A549 (cell line): ENCODE data around the gene WT1. TPM values are rescaled to one million over a fixed set of nuclear protein-coding genes. Genes with fewer than 3 reads are reported as not detected.
A peak's percentile ranks its signal among the peaks of the same experiment; 100 is the strongest.

Experiments used
- ATAC-seq, 2 experiments: fragments of 200-7000 bp in 1 of 2; fragments of >200 bp in 1 of 2; cut with Nextera tagmentation in 1 of 2; cut with Tn5 transposase in 1 of 2; 3 replicates each; pipeline versions ENCODE4 v1.8.0 to v1.9.1; 2018 to 2020; ENCODE audit warnings: mild to moderate bottlenecking in 1 of 2, moderate library complexity in 1 of 2
- CTCF ChIA-PET: fragments of 300-600 bp; sonication (Branson Sonifier 250); formaldehyde crosslinking; extraction: SDS; loops from one replicate; lab custom pipeline; 2021; ENCODE audit warnings: antibody characterized with exemption, inconsistent platforms; lab: Yijun Ruan, JAX
- POLR2A ChIA-PET: fragments of 350-600 bp; formaldehyde crosslinking; extraction: SDS; loops from one replicate; lab custom pipeline; 2021; ENCODE audit warnings: antibody characterized with exemption, inconsistent platforms; lab: Yijun Ruan, JAX
- DNase-seq, 2 experiments: peaks; one replicate each; pipeline versions ENCODE4 v3.0.0 to v3.0.0-alpha.2; 2011 to 2016; ENCODE audit warnings: low read depth in 1 of 2, low spot score in 1 of 2
- FAIRE-seq: peaks from 2 replicates; lab custom pipeline; 2011; peaks lifted over from hg19 to GRCh38; lab: Jason Lieb, UNC
- H3K27ac ChIP-seq, 2 experiments: fragments of >200 bp; sonication (Bioruptor Twin); formaldehyde crosslinking; 3 replicates each; pipeline ENCODE4 v1.5.1; 2016 to 2017
- H3K4me1 ChIP-seq: fragments of >200 bp; sonication (Bioruptor Twin); formaldehyde crosslinking; 3 replicates; pipeline ENCODE4 v1.6.1; 2016
- H3K4me2 ChIP-seq: fragments of >200 bp; sonication (Bioruptor Twin); formaldehyde crosslinking; 3 replicates; pipeline ENCODE4 v1.6.1; 2016
- H3K4me3 ChIP-seq: fragments of >200 bp; sonication (Bioruptor Twin); formaldehyde crosslinking; 3 replicates; pipeline ENCODE4 v1.5.1; 2016
- H3K9me3 ChIP-seq: fragments of >200 bp; sonication (Bioruptor Twin); formaldehyde crosslinking; 3 replicates; pipeline ENCODE4 v1.6.1; 2016
- BHLHE40 ChIP-seq: IDR thresholded peaks from 2 replicates; pipeline ENCODE4 v1.6.1; 2012; ENCODE audit warnings: low read depth, low read length, inconsistent platforms
- CBX2 ChIP-seq: fragments of 200-600 bp; sonication (generic); IDR thresholded peaks from 2 replicates; pipeline ENCODE4 v1.6.1; 2016; ENCODE audit warnings: low read depth, mild to moderate bottlenecking, borderline replicate concordance
- CBX8 ChIP-seq: fragments of 200-600 bp; sonication (generic); IDR thresholded peaks from 2 replicates; pipeline ENCODE4 v1.6.1; 2016
- CHD2 ChIP-seq: fragments of 150-350 bp; IDR thresholded peaks from 2 replicates; pipeline ENCODE4 v1.6.1; 2014; ENCODE audit warnings: low read length; ENCODE audit not compliant: partially characterized antibody
- E2F6 ChIP-seq: IDR thresholded peaks from 2 replicates; pipeline ENCODE4 v1.6.1; 2012; ENCODE audit warnings: low read depth, borderline replicate concordance
- EP300 ChIP-seq, 2 experiments: fragments of >200 bp; sonication (Bioruptor Twin); formaldehyde crosslinking; IDR thresholded peaks; 2 replicates in 1 of 2; 3 replicates in 1 of 2; pipeline ENCODE4 v1.6.1; 2016 to 2017
- FOSL2 ChIP-seq, 2 experiments: fragments of 450-650 bp in 1 of 2; fragments of >200 bp in 1 of 2; sonication (Bioruptor Twin) in 1 of 2; formaldehyde crosslinking; IDR thresholded peaks; 2 replicates each; pipeline versions ENCODE4 v1.5.0 to v1.6.1; 2016 to 2020; ENCODE audit warnings: mild to moderate bottlenecking in 1 of 2, moderate library complexity in 1 of 2
- FOXS1 ChIP-seq: fragments of 250-450 bp; sonication (Bioruptor Pico); IDR thresholded peaks from 2 replicates; pipeline ENCODE4 v1.5.0; 2020; ENCODE audit warnings: mild to moderate bottlenecking, moderate library complexity
- HDAC2 ChIP-seq: fragments of 200-600 bp; sonication (generic); IDR thresholded peaks from 2 replicates; pipeline ENCODE4 v1.6.1; 2016
- HEYL ChIP-seq: fragments of 250-450 bp; sonication (Bioruptor Pico); IDR thresholded peaks from 2 replicates; pipeline ENCODE4 v1.8.0; 2021; ENCODE audit warnings: mild to moderate bottlenecking, moderate library complexity
- HOXA7 ChIP-seq: fragments of 250-450 bp; sonication (Bioruptor Pico); IDR thresholded peaks from 2 replicates; pipeline ENCODE4 v1.5.0; 2020; ENCODE audit warnings: mild to moderate bottlenecking, moderate library complexity
- HOXB13 ChIP-seq: fragments of 250-450 bp; sonication (Bioruptor Pico); IDR thresholded peaks from 2 replicates; pipeline ENCODE4 v1.5.0; 2020; ENCODE audit warnings: low read depth, mild to moderate bottlenecking, moderate library complexity
- HOXB5 ChIP-seq: fragments of 250-450 bp; sonication (Bioruptor Pico); IDR thresholded peaks from 2 replicates; pipeline ENCODE4 v1.5.0; 2020; ENCODE audit warnings: mild to moderate bottlenecking, moderate library complexity
- JUN ChIP-seq, 2 experiments: fragments of >200 bp; sonication (Bioruptor Twin); formaldehyde crosslinking; IDR thresholded peaks; 2 replicates in 1 of 2; 3 replicates in 1 of 2; pipeline ENCODE4 v1.6.1; 2016 to 2017
- JUNB ChIP-seq: fragments of >200 bp; sonication (Bioruptor Twin); formaldehyde crosslinking; IDR thresholded peaks from 2 replicates; pipeline ENCODE4 v1.6.1; 2016
- KDM5A ChIP-seq: fragments of 200-600 bp; sonication (generic); IDR thresholded peaks from 2 replicates; pipeline ENCODE4 v1.6.1; 2016; ENCODE audit warnings: antibody characterized with exemption, mild to moderate bottlenecking
- MAFK ChIP-seq: fragments of 450-650 bp; IDR thresholded peaks from 2 replicates; pipeline ENCODE4 v1.6.1; 2014; ENCODE audit not compliant: partially characterized antibody
- MAX ChIP-seq: IDR thresholded peaks from 2 replicates; pipeline ENCODE4 v1.6.1; 2012
- MAZ ChIP-seq: fragments of 150-350 bp; IDR thresholded peaks from 2 replicates; pipeline ENCODE4 v1.6.1; 2014; ENCODE audit warnings: antibody characterized with exemption, low read depth, low read length, borderline replicate concordance
- MYC ChIP-seq: IDR thresholded peaks from 2 replicates; pipeline ENCODE4 v1.6.1; 2012; ENCODE audit warnings: mild to moderate bottlenecking, inconsistent platforms, low read length, improper control_type of control experiment, borderline replicate concordance
- NPAS2 ChIP-seq: fragments of 250-450 bp; sonication (Bioruptor Pico); IDR thresholded peaks from 2 replicates; pipeline ENCODE4 v1.8.0; 2022; ENCODE audit warnings: mild to moderate bottlenecking, moderate library complexity, borderline replicate concordance
- NR3C1 ChIP-seq: fragments of >200 bp; sonication (Bioruptor Twin); formaldehyde crosslinking; IDR thresholded peaks from 3 replicates; pipeline ENCODE4 v1.6.1; 2017
- PHF8 ChIP-seq: fragments of 200-600 bp; sonication (generic); IDR thresholded peaks from 2 replicates; pipeline ENCODE4 v1.6.1; 2016; ENCODE audit warnings: low read depth, mild to moderate bottlenecking, antibody characterized with exemption, moderate library complexity, borderline replicate concordance
- POLR2AphosphoS2 ChIP-seq: conservative IDR thresholded peaks from 2 replicates; pipeline ENCODE4 v1.6.1; 2012; ENCODE audit warnings: low read length, improper control_type of control experiment, inconsistent platforms
- RCOR1 ChIP-seq: fragments of 150-350 bp; IDR thresholded peaks from 2 replicates; pipeline ENCODE4 v1.6.1; 2014; ENCODE audit warnings: antibody characterized with exemption, low read length, low read depth
- REST ChIP-seq: fragments of 200-600 bp; sonication (generic); IDR thresholded peaks from 2 replicates; pipeline ENCODE4 v1.6.1; 2016; ENCODE audit warnings: antibody characterized with exemption, mild to moderate bottlenecking, moderate library complexity
- RFX5 ChIP-seq: fragments of 450-650 bp; IDR thresholded peaks from 2 replicates; pipeline ENCODE4 v1.7.1; 2014; ENCODE audit warnings: antibody characterized with exemption, mild to moderate bottlenecking, moderate library complexity
- SMC3 ChIP-seq: fragments of >200 bp; sonication (Bioruptor Twin); formaldehyde crosslinking; IDR thresholded peaks from 3 replicates; pipeline ENCODE4 v1.6.1; 2018; ENCODE audit warnings: inconsistent platforms
- SREBF2 ChIP-seq: fragments of 450-650 bp; IDR thresholded peaks from 2 replicates; pipeline ENCODE4 v1.6.1; 2014; ENCODE audit warnings: mild to moderate bottlenecking, moderate library complexity
- TFCP2L1 ChIP-seq: fragments of 250-450 bp; sonication (Bioruptor Pico); IDR thresholded peaks from 2 replicates; pipeline ENCODE4 v1.5.0; 2021; ENCODE audit warnings: mild to moderate bottlenecking
- USF2 ChIP-seq: fragments of 450-650 bp; IDR thresholded peaks from 2 replicates; pipeline ENCODE4 v1.6.1; 2014; ENCODE audit warnings: antibody characterized with exemption
- ZNF302 ChIP-seq: fragments of 250-450 bp; sonication (Bioruptor Pico); IDR thresholded peaks from 2 replicates; pipeline ENCODE4 v1.9.0; 2021; ENCODE audit warnings: inconsistent platforms, mild to moderate bottlenecking, moderate library complexity
- ZSCAN20 ChIP-seq: fragments of 250-450 bp; sonication (Bioruptor Pico); IDR thresholded peaks from 2 replicates; pipeline ENCODE4 v1.8.0; 2022; ENCODE audit warnings: mild to moderate bottlenecking, moderate library complexity
- WGBS: methylation state at CpG from one replicate; pipeline ENCODE4 v1.1.6; 2017; ENCODE audit errors: missing lambda C conversion rate; 5-methylcytosine and 5-hydroxymethylcytosine counted together
- polyA plus RNA-seq, 4 experiments: library from polyadenylated mRNA; depleted of rRNA in 3 of 4; stranded (reverse); fragments of >200 nt; fragmentation: RNase III in 1 of 4; extraction: RNeasy Plus Mini Kit Qiagen cat#74134 plus additional on column Dnase treatment in 1 of 4; gene quantifications; 2 replicates in 3 of 4; 3 replicates in 1 of 4; pipeline ENCODE4 v1.2.3, GENCODE V29; 2011 to 2017

The WT1 gene
- polyA plus RNA-seq, 2 of the 4 experiments (the other 2 are of a cell fraction) = 2.8 to 4.0 TPM

- no peaks in the 10 kb centered on the region for H3K4me1 ChIP-seq
Measured at GRCh38 chr11:32454993-32455392, 19.7 kb upstream of the WT1 start.

GRCh38 chr11:32451808-32452207 lies 16.5 kb upstream of the WT1 start:
- Histone ChIP-seq H3K27ac (no peak overlapping the region), H3K4me3 (no peak overlapping the region), H3K9me3 (no peaks in the 10 kb centered on the region), H3K4me1 (peaks cover 4% of the 10 kb centered on the region; the same call in 2 of the 3 replicates), H3K4me2 (no peak overlapping the region)
- ATAC-seq (no peak), FAIRE-seq (no peak), DNase-seq (no peak)
- POLR2A ChIA-PET = no interaction called here
- TF ChIP-seq JUNB = no peak
- TF ChIP-seq HDAC2 = no peak
- TF ChIP-seq SREBF2 = no peak
- TF ChIP-seq JUN (IDR thresholded peaks at IDR 0.05) = no peak
- CTCF ChIA-PET = interaction anchor here (0.7 to 1.2 kb wide), 3 partner anchors 10 to 120 kb away, joined by 3 to 6 read pairs (median 4); no protein-coding TSS in a partner anchor
- WGBS = 67% methylated on average over 4 of the region's 4 CpGs

More at GRCh38 chr11:32454993-32455392, 19.7 kb upstream of the WT1 start:
- ATAC-seq = no peak
- Histone ChIP-seq H3K4me3 (no peak overlapping the region), H3K4me2 (no peak overlapping the region), H3K27ac (no peak overlapping the region), H3K9me3 (no peaks in the 10 kb centered on the region)
- FAIRE-seq = no peak
- CTCF ChIA-PET = no interaction called here
- no peak for DNase-seq
- 61% methylated on average over 2 of the region's 2 CpGs for WGBS
- POLR2A ChIA-PET = no interaction called here
- TF ChIP-seq ZNF302 = no peak
- no peak for TF ChIP-seq NPAS2 (CRISPR knock-in tag)
- no peak for TF ChIP-seq KDM5A
- TF ChIP-seq EP300 (IDR thresholded peaks at IDR 0.05) = no peak
- no peak for TF ChIP-seq RFX5
- TF ChIP-seq MAFK = no peak
- no peak for TF ChIP-seq FOSL2 (IDR thresholded peaks at IDR 0.05)
- no peak for TF ChIP-seq FOSL2 (CRISPR knock-in tag; IDR thresholded peaks at IDR 0.05)
- no peak for TF ChIP-seq HDAC2
- TF ChIP-seq PHF8 = no peak
- TF ChIP-seq HOXB13 = no peak
- no peak for TF ChIP-seq NR3C1
- TF ChIP-seq CBX8 = no peak
- no peak for TF ChIP-seq CHD2
- TF ChIP-seq HEYL (CRISPR knock-in tag) = no peak
- no peak for TF ChIP-seq TFCP2L1
- no peak for TF ChIP-seq JUNB
- no peak for TF ChIP-seq E2F6
- TF ChIP-seq MYC = no peak
- no peak for TF ChIP-seq REST
- TF ChIP-seq MAZ = no peak

- CTCF ChIA-PET = interaction anchor here (0.5 to 1.7 kb wide), 2 partner anchors 9 to 247 kb away, joined by 3 to 4 read pairs; no protein-coding TSS in a partner anchor
- ATAC-seq = 0 out of 6 replicates have a peak, but pooled peaks of 1 of the 2 experiments have one; percentile 22
- no peak for TF ChIP-seq PHF8
- TF ChIP-seq FOXS1 = no peak
- no peak for TF ChIP-seq ZSCAN20 (CRISPR knock-in tag)
- no peak for TF ChIP-seq ZNF302
- TF ChIP-seq SMC3 = no peak
- no peak for TF ChIP-seq RCOR1
- no peak for TF ChIP-seq BHLHE40
- no peak for TF ChIP-seq NR3C1
- TF ChIP-seq MAX = no peak
- no peak for TF ChIP-seq POLR2AphosphoS2
- TF ChIP-seq HOXB5 (CRISPR knock-in tag) = no peak
- no peak for TF ChIP-seq EP300 (IDR thresholded peaks at IDR 0.05)
- TF ChIP-seq USF2 = no peak
- TF ChIP-seq CBX2 = no peak
- TF ChIP-seq HOXA7 = no peak
Measured at GRCh38 chr11:32450372-32450771, 15.0 kb upstream of the WT1 start.

More at GRCh38 chr11:32450372-32450771, 15.0 kb upstream of the WT1 start:
- POLR2A ChIA-PET = no interaction called here
- H3K4me2 ChIP-seq = no peak overlapping the region
- WGBS = 17% methylated on average over 1 of the region's 1 CpG
- DNase-seq = no peak
- H3K27ac ChIP-seq = no peak overlapping the region
- no peak overlapping the region for H3K4me3 ChIP-seq
- no peak for FAIRE-seq
- peaks cover 4% of the 10 kb centered on the region; the same call in 2 of the 3 replicates for H3K4me1 ChIP-seq
- H3K9me3 ChIP-seq = no peaks in the 10 kb centered on the region
